D721Med (cell line): ENCODE results near the gene MLEC.

ENCODE experiments used
- DNase-seq: peaks from one replicate; pipeline ENCODE4 v3.0.0; 2011; ENCODE audit warnings: low spot score; ENCODE audit not compliant: insufficient read length
- FAIRE-seq: peaks from 2 replicates; lab custom pipeline; 2011; peaks lifted over from hg19 to GRCh38; lab: Jason Lieb, UNC
- TF ChIP-seq, protein P1 (sequence below): IDR thresholded peaks from 2 replicates; pipeline ENCODE4 v1.5.1; 2012; ENCODE audit warnings: mild to moderate bottlenecking, control low read depth; ENCODE audit not compliant: insufficient read depth; ENCODE audit errors: missing control alignments

Gene MLEC

DNA sequence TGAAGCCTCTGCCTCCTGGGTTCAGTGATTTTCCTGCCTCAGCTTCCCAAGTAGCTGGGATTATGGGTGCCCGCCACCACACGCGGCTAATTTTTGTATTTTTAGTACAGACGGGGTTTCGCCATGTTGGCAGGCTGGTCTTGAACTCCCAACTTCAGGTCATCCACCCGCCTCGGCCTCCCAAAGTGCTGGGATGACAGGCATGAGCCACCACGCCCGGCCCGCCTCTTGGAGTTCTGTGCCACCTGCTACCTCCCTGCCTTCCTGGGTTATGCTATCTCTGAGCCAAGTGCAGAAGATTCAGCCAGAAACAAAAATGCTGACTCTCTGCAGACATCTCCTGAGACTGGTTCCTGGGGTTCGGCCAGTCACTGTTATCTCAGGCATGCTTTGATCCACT is 33.3 kb upstream of the MLEC start:
- DNase-seq (no peak), FAIRE-seq (no peak)
- TF ChIP-seq, protein P1, sequence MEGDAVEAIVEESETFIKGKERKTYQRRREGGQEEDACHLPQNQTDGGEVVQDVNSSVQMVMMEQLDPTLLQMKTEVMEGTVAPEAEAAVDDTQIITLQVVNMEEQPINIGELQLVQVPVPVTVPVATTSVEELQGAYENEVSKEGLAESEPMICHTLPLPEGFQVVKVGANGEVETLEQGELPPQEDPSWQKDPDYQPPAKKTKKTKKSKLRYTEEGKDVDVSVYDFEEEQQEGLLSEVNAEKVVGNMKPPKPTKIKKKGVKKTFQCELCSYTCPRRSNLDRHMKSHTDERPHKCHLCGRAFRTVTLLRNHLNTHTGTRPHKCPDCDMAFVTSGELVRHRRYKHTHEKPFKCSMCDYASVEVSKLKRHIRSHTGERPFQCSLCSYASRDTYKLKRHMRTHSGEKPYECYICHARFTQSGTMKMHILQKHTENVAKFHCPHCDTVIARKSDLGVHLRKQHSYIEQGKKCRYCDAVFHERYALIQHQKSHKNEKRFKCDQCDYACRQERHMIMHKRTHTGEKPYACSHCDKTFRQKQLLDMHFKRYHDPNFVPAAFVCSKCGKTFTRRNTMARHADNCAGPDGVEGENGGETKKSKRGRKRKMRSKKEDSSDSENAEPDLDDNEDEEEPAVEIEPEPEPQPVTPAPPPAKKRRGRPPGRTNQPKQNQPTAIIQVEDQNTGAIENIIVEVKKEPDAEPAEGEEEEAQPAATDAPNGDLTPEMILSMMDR: no peak

DNA sequence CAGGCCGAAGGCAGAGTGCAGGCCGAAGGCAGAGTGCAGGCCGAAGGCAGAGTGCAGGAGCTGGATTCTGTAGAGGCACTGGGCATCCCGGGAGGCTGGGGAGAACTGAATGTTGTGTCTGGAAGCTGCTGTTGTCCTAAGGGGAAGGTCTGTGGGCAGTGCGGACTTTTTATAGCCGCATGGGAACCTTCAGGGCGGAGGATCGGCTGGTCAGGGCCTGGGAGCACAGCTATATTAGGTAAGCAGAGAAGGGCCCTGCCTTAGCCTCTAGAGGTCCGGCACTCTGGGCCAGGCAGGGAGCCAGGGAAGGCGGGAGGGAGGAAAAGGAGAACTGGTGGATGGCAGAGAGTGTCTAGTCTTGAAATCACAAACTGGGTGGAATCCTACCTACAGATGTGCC is 32.3 kb upstream of the MLEC start:
- TF ChIP-seq, protein P1: no peak
- FAIRE-seq (no peak), DNase-seq (no peak)

DNA sequence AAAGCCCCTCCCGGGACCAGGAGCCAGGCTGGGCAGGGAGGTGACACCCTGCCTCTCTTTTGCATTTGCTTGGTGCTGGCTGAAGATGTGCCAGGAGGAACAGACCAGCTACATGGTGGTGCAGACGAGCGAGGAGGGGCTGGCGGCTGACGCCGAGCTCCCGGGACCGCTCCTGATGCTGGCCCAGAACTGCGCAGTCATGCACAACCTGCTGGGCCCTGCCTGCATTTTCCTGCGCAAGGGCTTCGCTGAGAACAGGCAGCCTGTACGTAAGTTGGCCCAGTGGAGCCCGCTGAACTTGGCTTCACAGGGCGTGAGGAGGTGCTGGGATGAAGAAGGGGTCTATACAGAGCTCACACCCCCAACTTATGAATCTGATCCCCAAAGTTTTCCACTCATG is 30.9 kb upstream of the MLEC start:
- TF ChIP-seq, protein P1: no peak
- FAIRE-seq: no peak
- no peak for DNase-seq

DNA sequence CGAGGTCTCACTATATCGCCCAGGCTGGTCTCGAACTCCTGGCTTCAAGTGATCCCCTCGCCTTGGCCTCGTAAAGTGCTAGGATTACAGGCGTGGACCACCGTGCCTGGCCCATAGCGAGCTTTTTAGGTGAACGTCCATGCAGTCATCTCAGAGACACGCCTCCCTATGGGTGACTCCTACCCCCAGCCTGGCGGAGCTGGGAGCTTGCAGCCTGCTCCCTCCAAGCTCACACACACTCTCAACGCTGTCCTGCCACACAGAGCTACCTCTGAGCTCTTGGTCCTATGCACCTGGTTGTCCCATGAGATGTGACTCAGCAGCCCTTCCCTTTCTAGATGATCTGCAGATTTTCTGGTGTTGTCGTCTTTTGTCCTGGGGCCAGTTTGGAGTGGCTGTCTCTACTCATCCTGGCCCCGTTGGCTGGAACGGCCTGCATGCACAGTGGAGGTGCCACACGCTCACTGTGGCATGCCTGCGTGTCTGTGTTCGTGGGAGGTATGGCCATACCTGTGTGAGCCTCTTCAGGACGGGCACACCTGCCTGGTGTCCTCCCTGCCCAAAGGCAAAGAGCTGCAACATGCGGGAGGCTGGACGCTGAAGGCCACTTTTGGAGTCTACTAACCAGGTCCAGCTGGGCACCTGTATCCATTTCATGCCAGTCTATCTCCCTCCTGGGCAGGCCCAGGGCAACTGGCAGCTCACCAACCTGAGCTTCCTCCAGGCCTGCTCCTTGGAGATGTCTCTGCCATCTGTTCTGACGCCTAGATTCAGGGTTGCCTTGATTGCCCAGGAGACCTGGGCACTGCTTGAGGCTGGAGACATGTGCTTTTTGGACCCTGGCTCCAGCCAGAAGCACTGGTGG is 28.4 kb upstream of the MLEC start:
- TF ChIP-seq, protein P1: no peak
- DNase-seq (no peak), FAIRE-seq (no peak)

DNA sequence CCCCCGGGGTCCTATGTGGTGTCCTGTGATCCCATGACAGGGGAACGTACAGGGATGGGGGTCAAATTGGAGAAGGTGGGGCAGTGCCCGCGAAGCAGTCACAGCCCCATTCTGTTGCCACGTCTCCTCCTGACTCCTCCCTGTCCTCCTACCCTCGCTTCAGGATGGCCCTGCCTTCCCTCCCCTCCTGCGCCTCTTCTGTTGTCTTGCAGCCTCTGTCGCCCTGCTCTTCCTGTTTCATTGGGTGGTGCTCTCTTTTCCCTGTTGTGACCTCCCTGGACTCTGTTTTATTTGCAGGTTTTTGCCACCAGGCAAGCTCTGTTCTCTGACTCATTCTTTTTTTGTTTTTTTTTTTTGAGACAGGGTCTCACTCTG is 27.8 kb upstream of the MLEC start:
- DNase-seq (no peak), FAIRE-seq (no peak)
- TF ChIP-seq, protein P1: no peak

DNA sequence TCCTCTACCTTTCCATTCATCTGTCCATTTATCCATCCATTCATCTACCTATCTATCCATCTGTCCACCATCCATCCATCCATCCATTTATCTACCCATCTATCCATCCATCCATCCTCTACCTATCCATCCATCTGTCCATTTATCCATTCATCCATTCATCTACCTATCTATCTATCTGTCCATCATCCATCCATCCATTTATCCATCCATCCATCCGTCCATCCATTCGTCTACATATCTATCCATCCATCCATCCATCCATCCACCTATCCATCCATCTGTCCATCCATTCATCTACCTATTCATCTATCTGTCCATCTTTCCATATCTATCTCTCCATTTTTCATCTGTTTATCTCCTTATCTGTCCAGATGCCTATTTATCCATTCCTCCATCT is 25.5 kb upstream of the MLEC start:
- TF ChIP-seq, protein P1: no peak
- no peak for DNase-seq
- no peak for FAIRE-seq

DNA sequence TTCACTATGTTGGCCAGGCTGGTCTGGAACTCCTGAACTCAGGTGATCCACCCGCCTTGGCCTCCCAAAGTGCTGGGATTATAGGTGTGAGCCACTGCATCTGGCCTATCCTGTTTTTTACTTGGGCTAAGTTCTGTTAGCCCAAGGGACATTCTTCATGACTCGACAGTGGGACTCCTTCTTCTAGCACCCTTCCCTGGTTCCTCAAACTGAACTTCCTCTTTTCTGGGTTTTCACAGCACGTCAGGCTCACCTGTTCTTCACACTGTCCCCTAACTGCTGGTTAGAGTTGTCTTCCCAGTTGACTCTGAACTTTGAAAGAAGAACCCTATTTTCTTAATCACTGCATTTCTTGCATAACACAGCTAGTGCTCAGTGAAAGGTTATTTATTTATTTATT is 24.1 kb upstream of the MLEC start:
- DNase-seq (no peak), FAIRE-seq (no peak)
- TF ChIP-seq, protein P1: no peak
